ENCODE measurements around the gene HS3ST4. TPM values are rescaled to one million over a fixed set of nuclear protein-coding genes. Genes with fewer than 3 reads are reported as not detected.

The HS3ST4 gene
- not detected in 5 replicates for total RNA-seq (2022; extraction: Qiagen RNA extraction)

DNA sequence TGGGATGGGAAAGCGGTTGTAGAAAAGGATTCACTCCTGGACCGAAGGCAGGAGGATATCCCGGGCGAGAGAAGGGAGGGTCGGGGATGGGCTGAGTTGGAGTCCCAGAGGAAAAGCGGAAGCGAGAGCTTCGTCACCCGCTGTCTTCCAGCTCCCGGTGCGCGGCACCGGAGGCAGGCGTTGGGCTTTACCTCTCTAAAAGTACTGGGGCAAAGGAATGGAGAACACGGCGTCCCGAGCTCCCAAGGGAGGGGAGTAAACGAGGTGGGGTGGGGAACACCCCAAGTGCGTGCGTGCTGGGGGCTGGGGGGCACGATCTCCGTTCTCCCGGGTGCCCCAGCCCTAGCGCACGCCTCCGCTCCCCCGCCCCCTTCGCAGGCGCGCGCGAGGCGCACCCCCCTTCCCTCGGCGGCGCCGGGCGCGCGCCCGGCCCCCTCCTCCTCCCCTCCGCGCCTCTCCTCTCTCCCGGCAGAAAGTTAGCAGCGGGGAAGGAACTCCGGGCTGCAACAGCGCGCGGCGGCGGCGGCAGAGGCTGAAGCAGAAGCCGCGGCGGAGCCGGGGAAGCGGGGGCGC is at the start of gene HS3ST4:
HS3ST4 (plus strand) TSS at position 441 of the 573 bp plus-strand sequence.

